ENCODE data around the gene TSPAN19. TPM values are rescaled to one million over a fixed set of nuclear protein-coding genes. Genes with fewer than 3 reads are reported as not detected.

TSPAN19 gene
- polyA plus RNA-seq, 1 donor (not counting 4 experiments of a cell fraction or from before 2014, with no cell fraction given), result 0.05 TPM

DNA sequence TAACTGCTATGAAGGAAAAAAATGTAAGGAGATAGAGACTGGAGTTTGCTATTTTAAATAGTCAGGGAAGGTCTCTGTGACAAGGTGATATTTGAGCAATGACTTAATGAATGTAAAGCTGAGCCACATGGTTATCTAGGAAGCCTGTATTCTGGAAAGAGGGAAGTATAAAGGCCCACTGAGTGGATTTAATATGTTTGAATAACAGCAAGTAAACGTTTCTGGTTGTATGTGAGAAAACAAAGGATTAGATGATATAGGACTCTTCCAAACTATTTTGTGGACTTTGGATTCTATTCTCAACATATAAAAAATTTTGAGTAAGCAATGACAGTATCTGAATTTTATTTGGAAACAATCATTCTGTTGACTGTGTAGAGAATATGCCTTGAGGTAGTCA lies 5.3 kb upstream of the TSPAN19 start:
- Histone ChIP-seq H3K9me3 (ENCODE audit: control insufficient read depth, low read depth, low read length) (no peaks in the 10 kb centered on the region), H3K4me3 (ENCODE audit: control insufficient read depth in 2 of 3, extremely low read depth in 1 of 3, insufficient read depth in 2 of 3, low read depth in 1 of 3, low read length in 3 of 3) (no peak overlapping the region), H3K27ac (ENCODE audit: control insufficient read depth, insufficient read depth, low read length) (no peak overlapping the region), H3K4me1 (ENCODE audit: control insufficient read depth, extremely low read depth, insufficient read depth, low read length) (no peaks in the 10 kb centered on the region), H3K9ac (ENCODE audit: control insufficient read depth, extremely low read depth, insufficient read depth, low read length) (no peak overlapping the region), H3K36me3 (ENCODE audit: control insufficient read depth in 2 of 2, extremely low read depth in 1 of 2, insufficient read depth in 2 of 2, low read length in 2 of 2) (no peaks in the 10 kb centered on the region), H2AFZ (ENCODE audit: control insufficient read depth, low read length) (no peak overlapping the region), H3K9me1 (ENCODE audit: control insufficient read depth, extremely low read depth, insufficient read depth, low read length) (no peaks in the 10 kb centered on the region), H4K20me1 (ENCODE audit: control insufficient read depth, extremely low read depth, insufficient read depth, low read length) (no peaks in the 10 kb centered on the region), H3K4me2 (ENCODE audit: control insufficient read depth, extremely low read depth, insufficient read depth, low read depth, low read length) (no peak overlapping the region), H3K27me3 (ENCODE audit: control insufficient read depth, extremely low read depth, insufficient read depth, low read length) (no peaks in the 10 kb centered on the region), H3K79me2 (ENCODE audit: control insufficient read depth, insufficient read depth, low read length) (no peaks in the 10 kb centered on the region)
- FAIRE-seq (no peak), DNase-seq (ENCODE audit: low read depth, low spot score) (no peak)
- dilution Hi-C loops (cut with MboI; ENCODE audit: extremely low pct_ligation_motif_present, low sequenced_read_pairs), result loop anchor here (25.0 kb wide), 1 partner anchor 154 kb away; no protein-coding TSS in a partner anchor
- no peak for TF ChIP-seq EZH2 (IDR thresholded peaks at IDR 0.05; ENCODE audit: low read length)
- TF ChIP-seq, protein P1, sequence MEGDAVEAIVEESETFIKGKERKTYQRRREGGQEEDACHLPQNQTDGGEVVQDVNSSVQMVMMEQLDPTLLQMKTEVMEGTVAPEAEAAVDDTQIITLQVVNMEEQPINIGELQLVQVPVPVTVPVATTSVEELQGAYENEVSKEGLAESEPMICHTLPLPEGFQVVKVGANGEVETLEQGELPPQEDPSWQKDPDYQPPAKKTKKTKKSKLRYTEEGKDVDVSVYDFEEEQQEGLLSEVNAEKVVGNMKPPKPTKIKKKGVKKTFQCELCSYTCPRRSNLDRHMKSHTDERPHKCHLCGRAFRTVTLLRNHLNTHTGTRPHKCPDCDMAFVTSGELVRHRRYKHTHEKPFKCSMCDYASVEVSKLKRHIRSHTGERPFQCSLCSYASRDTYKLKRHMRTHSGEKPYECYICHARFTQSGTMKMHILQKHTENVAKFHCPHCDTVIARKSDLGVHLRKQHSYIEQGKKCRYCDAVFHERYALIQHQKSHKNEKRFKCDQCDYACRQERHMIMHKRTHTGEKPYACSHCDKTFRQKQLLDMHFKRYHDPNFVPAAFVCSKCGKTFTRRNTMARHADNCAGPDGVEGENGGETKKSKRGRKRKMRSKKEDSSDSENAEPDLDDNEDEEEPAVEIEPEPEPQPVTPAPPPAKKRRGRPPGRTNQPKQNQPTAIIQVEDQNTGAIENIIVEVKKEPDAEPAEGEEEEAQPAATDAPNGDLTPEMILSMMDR (optimal IDR thresholded peaks at IDR 0.05 in 1 of 3, IDR thresholded peaks at IDR 0.05 in 1 of 3, conservative IDR thresholded peaks at IDR 0.05 in 1 of 3; ENCODE audit: extremely low read depth in 1 of 3, insufficient read depth in 2 of 3, low read length in 3 of 3), result no peak

- no peaks in the 10 kb centered on the region for H3K36me3 ChIP-seq (ENCODE audit: control insufficient read depth in 2 of 2, extremely low read depth in 1 of 2, insufficient read depth in 2 of 2, low read length in 2 of 2)
- H3K9me1 ChIP-seq (ENCODE audit: control insufficient read depth, extremely low read depth, insufficient read depth, low read length), result no peaks in the 10 kb centered on the region
- peak overlapping the region; percentile 55 for H3K9ac ChIP-seq (ENCODE audit: control insufficient read depth, extremely low read depth, insufficient read depth, low read length)
- H4K20me1 ChIP-seq (ENCODE audit: control insufficient read depth, extremely low read depth, insufficient read depth, low read length), result no peaks in the 10 kb centered on the region
- peak overlapping the region; percentile 94 for H2AFZ ChIP-seq (ENCODE audit: control insufficient read depth, low read length)
- no peaks in the 10 kb centered on the region for H3K4me1 ChIP-seq (ENCODE audit: control insufficient read depth, extremely low read depth, insufficient read depth, low read length)
- H3K79me2 ChIP-seq (ENCODE audit: control insufficient read depth, insufficient read depth, low read length), result no peaks in the 10 kb centered on the region
- FAIRE-seq (no peak), DNase-seq (ENCODE audit: low read depth, low spot score) (no peak)
- H3K27ac ChIP-seq (ENCODE audit: control insufficient read depth, insufficient read depth, low read length), result no peak overlapping the region
- peaks cover under 1% of the 10 kb centered on the region for H3K27me3 ChIP-seq (ENCODE audit: control insufficient read depth, extremely low read depth, insufficient read depth, low read length)
- TF ChIP-seq, protein P1 (optimal IDR thresholded peaks at IDR 0.05 in 1 of 3, IDR thresholded peaks at IDR 0.05 in 1 of 3, conservative IDR thresholded peaks at IDR 0.05 in 1 of 3; ENCODE audit: extremely low read depth in 1 of 3, insufficient read depth in 2 of 3, low read length in 3 of 3), result no peak
- TF ChIP-seq EZH2 (IDR thresholded peaks at IDR 0.05; ENCODE audit: low read length), result no peak
- no peaks in the 10 kb centered on the region for H3K9me3 ChIP-seq (ENCODE audit: control insufficient read depth, low read depth, low read length)
- peak overlapping the region; percentile 90 for H3K4me2 ChIP-seq (ENCODE audit: control insufficient read depth, extremely low read depth, insufficient read depth, low read depth, low read length)
- H3K4me3 ChIP-seq (ENCODE audit: control insufficient read depth in 2 of 3, extremely low read depth in 1 of 3, insufficient read depth in 2 of 3, low read depth in 1 of 3, low read length in 3 of 3), result peak overlapping the region; percentile 53 to 69 (median 68)
- dilution Hi-C loops (cut with MboI; ENCODE audit: extremely low pct_ligation_motif_present, low sequenced_read_pairs), result loop anchor here (25.0 kb wide), 1 partner anchor 149 kb away; no protein-coding TSS in a partner anchor
Measured at GRCh38 chr12:85036733-85037132, 656 bp upstream of the TSPAN19 start.

All from keratinocyte (primary cell).